PFSK-1 (cell line): Measurements from ENCODE around the gene ZNF185.

ENCODE experiments used
- FOXP2 ChIP-seq: optimal IDR thresholded peaks from 2 replicates; pipeline ENCODE3; 2011; ENCODE audit warnings: borderline replicate concordance, control low read depth, inconsistent platforms; ENCODE audit not compliant: insufficient read depth; ENCODE audit errors: extremely low read length, extremely low read depth
- POLR2AphosphoS5 ChIP-seq: IDR thresholded peaks from 2 replicates; pipeline ENCODE4 v1.6.1; 2012; ENCODE audit warnings: low read depth, mild to moderate bottlenecking, control low read depth, low read length, moderate library complexity
- SIN3A ChIP-seq: IDR thresholded peaks from 2 replicates; pipeline ENCODE4 v1.6.1; 2012; ENCODE audit warnings: mild to moderate bottlenecking, low read length, moderate library complexity, borderline replicate concordance; ENCODE audit not compliant: insufficient read depth
- TAF1 ChIP-seq: IDR thresholded peaks from 2 replicates; pipeline ENCODE4 v1.6.1; 2012; ENCODE audit warnings: low read length, control low read depth, borderline replicate concordance; ENCODE audit not compliant: insufficient read depth
- TF ChIP-seq, protein P1 (sequence below), 2 experiments: IDR thresholded peaks; 2 replicates each; pipeline versions ENCODE4 v1.6.1 to v1.8.0; 2011 to 2012; ENCODE audit warnings: low read depth in 2 of 2, low read length in 2 of 2, control low read depth in 1 of 2, inconsistent platforms in 1 of 2, mild to moderate bottlenecking in 1 of 2, moderate library complexity in 1 of 2; ENCODE audit not compliant: insufficient read depth in 1 of 2

Gene ZNF185

DNA sequence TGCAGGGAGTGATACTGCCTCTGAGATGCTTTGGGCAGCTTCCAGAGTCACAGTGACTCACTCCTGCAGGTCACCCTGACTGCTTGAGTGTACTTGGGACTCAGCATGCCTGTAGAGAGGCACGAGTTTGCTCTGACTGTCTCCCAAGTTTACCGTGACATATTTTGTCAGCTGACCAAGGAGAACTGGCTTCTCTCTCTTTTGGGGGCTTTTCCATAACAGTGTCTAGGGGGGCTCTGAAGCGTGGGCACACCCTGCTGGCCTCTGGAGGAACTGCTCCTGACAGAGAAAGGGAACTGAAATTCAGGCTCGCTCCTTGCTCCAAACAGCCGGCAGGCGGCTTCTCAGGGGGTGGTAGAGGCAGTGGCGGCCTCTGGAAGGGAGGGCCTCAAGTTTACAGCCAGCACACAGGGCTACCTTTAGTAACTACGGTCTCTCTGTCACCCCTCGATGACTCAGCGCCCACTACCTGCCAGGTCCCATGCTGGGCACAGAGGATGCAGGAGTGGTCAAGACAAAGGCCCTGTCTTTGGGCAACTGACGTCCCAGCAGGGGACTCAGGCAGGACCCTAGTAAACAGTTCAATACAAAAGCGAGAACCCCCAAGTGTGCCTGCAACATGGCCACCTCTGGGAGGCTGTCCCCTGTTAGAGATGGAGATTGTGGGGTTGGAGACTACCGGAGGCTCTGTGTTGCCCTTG, 17.8 kb downstream of the ZNF185 start:
- TF ChIP-seq SIN3A (no peak), FOXP2 (no peak), TAF1 (no peak), POLR2AphosphoS5 (no peak)
- TF ChIP-seq, protein P1, sequence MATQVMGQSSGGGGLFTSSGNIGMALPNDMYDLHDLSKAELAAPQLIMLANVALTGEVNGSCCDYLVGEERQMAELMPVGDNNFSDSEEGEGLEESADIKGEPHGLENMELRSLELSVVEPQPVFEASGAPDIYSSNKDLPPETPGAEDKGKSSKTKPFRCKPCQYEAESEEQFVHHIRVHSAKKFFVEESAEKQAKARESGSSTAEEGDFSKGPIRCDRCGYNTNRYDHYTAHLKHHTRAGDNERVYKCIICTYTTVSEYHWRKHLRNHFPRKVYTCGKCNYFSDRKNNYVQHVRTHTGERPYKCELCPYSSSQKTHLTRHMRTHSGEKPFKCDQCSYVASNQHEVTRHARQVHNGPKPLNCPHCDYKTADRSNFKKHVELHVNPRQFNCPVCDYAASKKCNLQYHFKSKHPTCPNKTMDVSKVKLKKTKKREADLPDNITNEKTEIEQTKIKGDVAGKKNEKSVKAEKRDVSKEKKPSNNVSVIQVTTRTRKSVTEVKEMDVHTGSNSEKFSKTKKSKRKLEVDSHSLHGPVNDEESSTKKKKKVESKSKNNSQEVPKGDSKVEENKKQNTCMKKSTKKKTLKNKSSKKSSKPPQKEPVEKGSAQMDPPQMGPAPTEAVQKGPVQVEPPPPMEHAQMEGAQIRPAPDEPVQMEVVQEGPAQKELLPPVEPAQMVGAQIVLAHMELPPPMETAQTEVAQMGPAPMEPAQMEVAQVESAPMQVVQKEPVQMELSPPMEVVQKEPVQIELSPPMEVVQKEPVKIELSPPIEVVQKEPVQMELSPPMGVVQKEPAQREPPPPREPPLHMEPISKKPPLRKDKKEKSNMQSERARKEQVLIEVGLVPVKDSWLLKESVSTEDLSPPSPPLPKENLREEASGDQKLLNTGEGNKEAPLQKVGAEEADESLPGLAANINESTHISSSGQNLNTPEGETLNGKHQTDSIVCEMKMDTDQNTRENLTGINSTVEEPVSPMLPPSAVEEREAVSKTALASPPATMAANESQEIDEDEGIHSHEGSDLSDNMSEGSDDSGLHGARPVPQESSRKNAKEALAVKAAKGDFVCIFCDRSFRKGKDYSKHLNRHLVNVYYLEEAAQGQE (IDR thresholded peaks at IDR 0.05; ENCODE audit: insufficient read depth in 1 of 2, low read depth in 2 of 2, low read length in 2 of 2): no peak

DNA sequence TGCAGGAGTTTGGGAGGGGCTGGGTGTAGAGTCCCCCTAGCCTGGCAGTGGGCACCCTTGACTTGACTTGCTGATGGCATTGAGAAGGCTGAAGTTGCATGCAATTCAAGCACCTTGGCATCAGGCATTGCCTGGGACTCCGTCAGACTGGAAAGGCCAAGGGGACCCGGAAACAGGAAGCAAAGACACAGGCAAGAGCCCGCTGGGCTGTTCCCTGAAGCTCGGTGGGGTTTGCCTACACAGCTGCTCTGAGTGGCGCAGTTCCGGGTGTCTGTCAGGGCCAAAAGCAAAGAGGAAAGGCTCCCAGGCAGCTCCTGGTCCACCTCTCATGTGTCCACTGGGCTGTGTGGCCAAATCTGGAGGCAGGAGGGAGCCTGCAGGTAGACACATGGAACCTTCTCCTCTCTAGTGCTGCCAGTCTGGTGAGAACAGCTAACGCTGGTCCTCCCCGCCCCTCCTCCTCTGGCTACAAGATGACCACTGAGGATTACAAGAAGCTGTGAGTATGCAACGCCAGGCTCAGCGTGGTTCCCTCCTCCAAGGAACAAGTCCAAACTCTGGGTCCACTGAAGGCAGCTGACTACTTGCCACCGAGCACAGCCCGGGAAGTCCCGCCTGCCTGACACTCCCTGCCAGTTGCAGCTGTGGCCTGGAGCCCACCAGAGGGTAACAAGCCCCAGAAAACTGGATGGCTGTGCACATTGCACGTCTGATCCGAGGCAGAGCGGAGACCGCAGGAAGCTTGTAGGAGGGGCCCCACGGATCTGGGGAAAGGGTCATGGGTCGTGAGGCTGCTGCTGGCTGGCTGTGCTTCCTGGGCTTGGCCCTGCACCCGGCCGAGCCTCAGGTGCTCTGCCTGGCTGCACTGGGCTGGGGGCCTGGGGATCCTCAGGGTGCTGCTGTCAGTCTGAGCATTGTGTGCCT, 20.1 kb downstream of the ZNF185 start:
- no peak for TF ChIP-seq SIN3A
- no peak for TF ChIP-seq FOXP2
- TF ChIP-seq TAF1: no peak
- TF ChIP-seq, protein P1 (IDR thresholded peaks at IDR 0.05; ENCODE audit: insufficient read depth in 1 of 2, low read depth in 2 of 2, low read length in 2 of 2): no peak
- no peak for TF ChIP-seq POLR2AphosphoS5

DNA sequence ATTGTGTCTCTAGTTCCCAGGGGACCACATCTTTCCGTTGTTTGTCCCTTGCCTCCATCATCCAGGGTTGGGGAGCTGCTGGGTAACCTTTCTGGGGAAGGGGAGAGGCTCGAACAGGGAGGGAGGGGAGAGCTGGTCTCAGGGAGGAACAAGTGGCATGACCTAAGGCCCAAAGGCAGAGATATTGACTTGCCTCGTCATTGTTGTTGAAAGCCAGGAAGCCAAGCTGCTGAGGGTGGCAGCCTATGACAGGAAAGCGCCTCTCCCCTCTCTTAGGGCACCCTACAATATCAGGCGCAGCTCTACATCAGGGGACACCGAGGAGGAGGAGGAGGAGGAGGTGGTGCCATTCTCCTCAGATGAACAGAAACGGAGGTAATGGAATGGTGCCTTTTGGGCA, 20.8 kb downstream of the ZNF185 start:
- no peak for TF ChIP-seq FOXP2
- no peak for TF ChIP-seq SIN3A
- TF ChIP-seq, protein P1 (IDR thresholded peaks at IDR 0.05; ENCODE audit: insufficient read depth in 1 of 2, low read depth in 2 of 2, low read length in 2 of 2): no peak
- no peak for TF ChIP-seq POLR2AphosphoS5
- no peak for TF ChIP-seq TAF1

DNA sequence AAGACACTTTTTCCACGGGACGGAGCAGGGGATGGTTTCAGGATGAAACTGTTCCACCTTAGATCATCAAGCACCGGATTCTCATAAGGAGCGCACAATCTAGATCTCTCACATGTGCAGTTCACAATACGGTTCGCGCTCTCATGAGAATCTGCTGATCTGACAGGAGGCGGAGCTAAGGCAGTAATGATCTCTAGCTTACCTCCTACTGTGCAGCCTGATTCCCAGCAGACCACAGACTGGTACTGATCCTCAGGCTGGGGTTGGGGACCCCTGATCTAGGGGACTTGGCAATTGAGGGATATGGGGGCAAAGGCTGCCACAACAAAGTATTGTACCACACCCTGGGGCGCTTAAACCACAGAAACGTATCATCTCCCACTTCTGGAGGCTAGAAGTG, 25.7 kb downstream of the ZNF185 start:
- TF ChIP-seq, protein P1 (IDR thresholded peaks at IDR 0.05; ENCODE audit: insufficient read depth in 1 of 2, low read depth in 2 of 2, low read length in 2 of 2): no peak
- TF ChIP-seq TAF1 (no peak), SIN3A (no peak), FOXP2 (no peak), POLR2AphosphoS5 (no peak)
